SW 1271 (cell line): ENCODE data around the gene SPECC1L.

Source experiments
- DNase-seq, 2 experiments: peaks; one replicate each; lab custom pipeline; 2025; lab: John Stamatoyannopoulos, UW

The SPECC1L gene

GRCh38 chr22:24363243-24363642 is 92.6 kb downstream of the SPECC1L start:
- no peak for DNase-seq

- no peak for DNase-seq
These were observed 96.1 kb downstream of the SPECC1L start for GRCh38 chr22:24366701-24367100.

GRCh38 chr22:24367841-24368240 is 97.2 kb downstream of the SPECC1L start:
- DNase-seq: no peak

GRCh38 chr22:24370401-24370800 is 99.8 kb downstream of the SPECC1L start:
- DNase-seq: no peak

- DNase-seq: no peak
These were observed 105.4 kb downstream of the SPECC1L start for GRCh38 chr22:24376002-24376401.

GRCh38 chr22:24376586-24376985 is 106.0 kb downstream of the SPECC1L start:
- DNase-seq: no peak

- DNase-seq: peak in 1 of 2 experiments; percentile 9
These were observed 108.9 kb downstream of the SPECC1L start for GRCh38 chr22:24379536-24379935.

- no peak for DNase-seq
These were observed 109.7 kb downstream of the SPECC1L start for GRCh38 chr22:24380220-24380904.

GRCh38 chr22:24380905-24381230 is 110.2 kb downstream of the SPECC1L start:
- DNase-seq: no peak

- no peak for DNase-seq
These were observed 112.4 kb downstream of the SPECC1L start for GRCh38 chr22:24383061-24383460.

- DNase-seq: no peak
These were observed 113.5 kb downstream of the SPECC1L start for GRCh38 chr22:24384131-24384530.

- DNase-seq: no peak
These were observed 116.4 kb downstream of the SPECC1L start for GRCh38 chr22:24386937-24387471.

- DNase-seq: no peak
These were observed 119.0 kb downstream of the SPECC1L start for GRCh38 chr22:24389680-24390079.

- no peak for DNase-seq
These were observed 119.5 kb downstream of the SPECC1L start for GRCh38 chr22:24390156-24390555.

GRCh38 chr22:24390576-24390975 is 119.9 kb downstream of the SPECC1L start:
- DNase-seq: no peak

GRCh38 chr22:24391836-24392217 is 121.2 kb downstream of the SPECC1L start:
- no peak for DNase-seq

GRCh38 chr22:24392218-24392931 is 121.7 kb downstream of the SPECC1L start:
- no peak for DNase-seq

GRCh38 chr22:24393012-24393559 is 122.5 kb downstream of the SPECC1L start:
- DNase-seq: no peak

GRCh38 chr22:24393848-24394247 is 123.2 kb downstream of the SPECC1L start:
- no peak for DNase-seq

- no peak for DNase-seq
These were observed 123.6 kb downstream of the SPECC1L start for GRCh38 chr22:24394254-24394653.

GRCh38 chr22:24398409-24398808 is 127.8 kb downstream of the SPECC1L start:
- DNase-seq: no peak

- DNase-seq: no peak
These were observed 129.5 kb downstream of the SPECC1L start for GRCh38 chr22:24400034-24400725.
